H9 (cell line): ENCODE data around the gene WNT3A. TPM values are rescaled to one million over a fixed set of nuclear protein-coding genes. Genes with fewer than 3 reads are reported as not detected.

Source experiments
- DNase-seq: peaks from one replicate; pipeline ENCODE4 v3.0.0-alpha.2; 2017
- H2AFZ ChIP-seq: one replicate; pipeline ENCODE4 v1.6.1; 2013; ENCODE audit warnings: mild to moderate bottlenecking, low read length, control low read depth, moderate library complexity
- H2AK5ac ChIP-seq: 2 replicates; pipeline ENCODE4 v1.6.1; 2013; ENCODE audit warnings: low read length, control low read depth, mixed read lengths; ENCODE audit not compliant: insufficient read length
- H2BK120ac ChIP-seq: one replicate; pipeline ENCODE4 v1.6.1; 2013; ENCODE audit warnings: low read depth, mild to moderate bottlenecking, low read length, control low read depth, inconsistent platforms; ENCODE audit not compliant: poor library complexity, severe bottlenecking
- H2BK12ac ChIP-seq: 2 replicates; pipeline ENCODE4 v1.6.1; 2013; ENCODE audit warnings: low read length, control low read depth, mixed read lengths, low read depth; ENCODE audit not compliant: insufficient read length
- H2BK15ac ChIP-seq: 2 replicates; pipeline ENCODE4 v1.6.1; 2013; ENCODE audit warnings: low read depth, low read length, control low read depth
- H2BK20ac ChIP-seq: one replicate; pipeline ENCODE4 v1.6.1; 2013; ENCODE audit warnings: low read depth, mild to moderate bottlenecking, low read length, control low read depth, inconsistent platforms; ENCODE audit not compliant: poor library complexity, severe bottlenecking
- H2BK5ac ChIP-seq: 2 replicates; pipeline ENCODE4 v1.6.1; 2013; ENCODE audit warnings: low read length, control low read depth, mixed read lengths; ENCODE audit not compliant: insufficient read length
- H3K14ac ChIP-seq: 2 replicates; pipeline ENCODE4 v1.6.1; 2013; ENCODE audit warnings: low read length, control low read depth; ENCODE audit not compliant: insufficient read depth
- H3K18ac ChIP-seq: 2 replicates; pipeline ENCODE4 v1.6.1; 2013; ENCODE audit warnings: low read depth, mild to moderate bottlenecking, mixed read lengths, low read length, control low read depth; ENCODE audit not compliant: insufficient read length
- H3K23ac ChIP-seq: 2 replicates; pipeline ENCODE4 v1.6.1; 2013; ENCODE audit warnings: low read length, control low read depth, mixed read lengths, low read depth; ENCODE audit not compliant: insufficient read length
- H3K23me2 ChIP-seq: 2 replicates; pipeline ENCODE4 v1.6.1; 2013; ENCODE audit warnings: low read depth, mild to moderate bottlenecking, mixed read lengths, low read length, control low read depth; ENCODE audit not compliant: insufficient read length, poor library complexity, severe bottlenecking
- H3K27ac ChIP-seq: 2 replicates; pipeline ENCODE4 v1.5.1; 2013; ENCODE audit warnings: low read length, control low read depth, mixed read lengths, low read depth; ENCODE audit not compliant: insufficient read length
- H3K27me3 ChIP-seq: 2 replicates; pipeline ENCODE4 v1.6.1; 2013; ENCODE audit warnings: low read length, control low read depth, inconsistent platforms; ENCODE audit not compliant: insufficient read depth
- H3K4ac ChIP-seq: 2 replicates; pipeline ENCODE4 v1.6.1; 2013; ENCODE audit warnings: low read depth, mild to moderate bottlenecking, control low read depth, inconsistent platforms, low read length, moderate library complexity
- H3K4me1 ChIP-seq: 2 replicates; pipeline ENCODE4 v1.6.1; 2013; ENCODE audit warnings: low read length, control low read depth, inconsistent platforms; ENCODE audit not compliant: insufficient read depth
- H3K4me2 ChIP-seq: 2 replicates; pipeline ENCODE4 v1.6.1; 2013; ENCODE audit warnings: low read length, control low read depth, mixed read lengths; ENCODE audit not compliant: insufficient read length, insufficient read depth
- H3K56ac ChIP-seq: 2 replicates; pipeline ENCODE4 v1.6.1; 2013; ENCODE audit warnings: low read depth, mild to moderate bottlenecking, mixed read lengths, low read length, control low read depth; ENCODE audit not compliant: insufficient read length
- H3K79me1 ChIP-seq: 2 replicates; pipeline ENCODE4 v1.6.1; 2013; ENCODE audit warnings: low read depth, mild to moderate bottlenecking, moderate library complexity, low read length, control low read depth, inconsistent platforms; ENCODE audit not compliant: insufficient read depth, poor library complexity, severe bottlenecking
- H3K79me2 ChIP-seq: 2 replicates; pipeline ENCODE4 v1.6.1; 2013; ENCODE audit warnings: low read length, control low read depth, inconsistent platforms; ENCODE audit not compliant: insufficient read depth
- H3K9ac ChIP-seq: 2 replicates; pipeline ENCODE4 v1.6.1; 2013; ENCODE audit warnings: low read length, control low read depth, mixed read lengths; ENCODE audit not compliant: insufficient read length; ENCODE audit errors: extremely low read depth
- H3K9me3 ChIP-seq: one replicate; pipeline ENCODE4 v1.6.1; 2013; ENCODE audit warnings: low read depth, low read length, inconsistent platforms; ENCODE audit not compliant: control insufficient read depth
- H3T11ph ChIP-seq: one replicate; pipeline ENCODE4 v1.6.1; 2013; ENCODE audit warnings: mild to moderate bottlenecking, low read length, control low read depth, inconsistent platforms
- H4K20me1 ChIP-seq: one replicate; pipeline ENCODE4 v1.6.1; 2013; ENCODE audit not compliant: control insufficient read depth, insufficient read length, insufficient read depth
- H4K5ac ChIP-seq: 2 replicates; pipeline ENCODE4 v1.6.1; 2013; ENCODE audit warnings: low read depth, mild to moderate bottlenecking, mixed read lengths, low read length, control low read depth; ENCODE audit not compliant: insufficient read length
- H4K8ac ChIP-seq: replicated peaks from 2 replicates; pipeline ENCODE4 v1.6.1; 2013; ENCODE audit warnings: low read length, control low read depth, mixed read lengths, low read depth; ENCODE audit not compliant: insufficient read length
- H4K91ac ChIP-seq: 2 replicates; pipeline ENCODE4 v1.6.1; 2013; ENCODE audit warnings: low read depth, mild to moderate bottlenecking, moderate library complexity, mixed read lengths, low read length, control low read depth; ENCODE audit not compliant: insufficient read length
- H3K27ac Mint-ChIP-seq, 3 experiments: 2 replicates in 2 of 3; 3 replicates in 1 of 3; pipeline ENCODE4 v1.8.0; 2020 to 2021; ENCODE audit warnings: mixed read lengths in 3 of 3, mild to moderate bottlenecking in 1 of 3, moderate library complexity in 1 of 3
- H3K27me3 Mint-ChIP-seq: 2 replicates; pipeline ENCODE4 v1.8.0; 2021; ENCODE audit warnings: low read depth, mild to moderate bottlenecking, moderate library complexity, mixed read lengths
- H3K36me3 Mint-ChIP-seq, 3 experiments: 2 replicates in 2 of 3; 3 replicates in 1 of 3; pipeline ENCODE4 v1.8.0; 2020 to 2021; ENCODE audit warnings: low read depth in 3 of 3, mixed read lengths in 3 of 3; ENCODE audit not compliant: insufficient read depth in 1 of 3
- H3K4me1 Mint-ChIP-seq, 2 experiments: 2 replicates each; pipeline ENCODE4 v1.8.0; 2020; ENCODE audit warnings: mixed read lengths in 2 of 2
- H3K4me3 Mint-ChIP-seq, 2 experiments: 2 replicates in 1 of 2; 3 replicates in 1 of 2; pipeline ENCODE4 v1.8.0; 2020 to 2021; ENCODE audit warnings: mild to moderate bottlenecking in 2 of 2, mixed read lengths in 2 of 2, moderate library complexity in 1 of 2
- H3K9me3 Mint-ChIP-seq, 2 experiments: 2 replicates in 1 of 2; 3 replicates in 1 of 2; pipeline ENCODE4 v1.8.0; 2020; ENCODE audit warnings: mild to moderate bottlenecking in 2 of 2, mixed read lengths in 2 of 2, moderate library complexity in 1 of 2
- CTCF ChIP-seq: fragments of 200-600 bp; sonication (generic); conservative IDR thresholded peaks from 3 replicates; pipeline ENCODE4 v1.8.0; 2021; ENCODE audit warnings: antibody characterized with exemption, mild to moderate bottlenecking
- WGBS: extraction: QIAGEN DNeasy Blood & Tissue Kit; methylation state at CpG from one replicate; pipeline ENCODE4 v1.1.7; 2013; ENCODE audit warnings: missing lambda C conversion rate, low lambda C conversion rate, mixed read lengths; ENCODE audit not compliant: insufficient read length; ENCODE audit errors: extremely low coverage; 5-methylcytosine and 5-hydroxymethylcytosine counted together
- total RNA-seq: library from RNA; stranded (reverse); gene quantifications from 2 replicates; pipeline ENCODE4 v1.2.1, GENCODE V29; 2021

Gene WNT3A
- total RNA-seq, 1 experiment from 2014 or later, result 0.17 TPM

DNA sequence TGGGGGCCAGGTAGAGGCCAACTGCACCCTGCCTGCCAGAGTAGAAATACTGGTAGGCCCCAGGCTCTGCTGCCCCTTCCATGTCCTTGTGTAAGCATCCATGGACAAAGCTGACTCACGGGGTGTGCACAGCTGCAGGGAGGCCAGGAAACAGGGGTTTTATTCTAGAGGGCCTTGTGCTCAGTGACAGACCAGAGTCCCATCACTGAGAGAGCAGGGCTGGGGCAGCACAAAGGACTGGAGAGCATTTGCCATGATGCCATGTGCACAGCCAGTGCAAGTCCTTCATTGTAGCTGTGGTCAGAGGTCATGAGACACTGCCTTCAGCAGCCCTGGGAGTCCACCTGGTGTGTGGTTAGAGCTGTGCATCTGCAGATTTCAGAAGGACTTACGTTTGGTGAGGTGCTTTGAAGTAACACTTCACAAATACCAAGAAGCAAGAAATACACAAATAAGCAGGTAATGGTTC is 83.8 kb downstream of the WNT3A start:
- Histone ChIP-seq H2BK15ac (no peak overlapping the region), H3K4ac (no peak overlapping the region), H3T11ph (no peak overlapping the region), H3K9me3 (no peaks in the 10 kb centered on the region), H3K27ac (no peak overlapping the region), H3K56ac (no peak overlapping the region), H2BK12ac (no peak overlapping the region), H4K8ac (no peak overlapping the region), H2BK20ac (no peak overlapping the region), H4K20me1 (peaks cover 5% of the 10 kb centered on the region), H3K79me1 (peaks cover 17% of the 10 kb centered on the region), H3K23ac (no peak overlapping the region), H3K23me2 (no peaks in the 10 kb centered on the region), H3K27me3 (no peaks in the 10 kb centered on the region), H3K4me2 (no peak overlapping the region), H2AFZ (no peak overlapping the region), H3K9ac (no peak overlapping the region), H2BK120ac (no peak overlapping the region), H4K91ac (no peak overlapping the region), H2AK5ac (no peak overlapping the region), H3K18ac (no peak overlapping the region), H2BK5ac (no peak overlapping the region), H3K79me2 (peaks cover 93% of the 10 kb centered on the region), H3K4me1 (no peaks in the 10 kb centered on the region), H3K14ac (no peak overlapping the region), H4K5ac (no peak overlapping the region)
- no peak for DNase-seq
- Mint-ChIP-seq H3K4me3 (no peak overlapping the region), H3K36me3 (peaks cover 26 to 39% (median 33%) of the 10 kb centered on the region in 3 experiments), H3K4me1 (peaks cover 22 to 33% of the 10 kb centered on the region in 2 experiments), H3K27ac (peak overlapping the region in 1 of 3 experiments; percentile 73; a peak in 1 of 7 replicates), H3K9me3 (peaks cover 8 to 11% of the 10 kb centered on the region in 2 experiments), H3K27me3 (no peaks in the 10 kb centered on the region)
- TF ChIP-seq CTCF, result no peak
- WGBS, result no CpG with 5 or more reads among the region's 2 CpGs
